Neural cell (in vitro differentiated cells): Measurements from ENCODE around the gene SPTBN1. TPM values are rescaled to one million over a fixed set of nuclear protein-coding genes. Genes with fewer than 3 reads are reported as not detected.

Source experiments
- H2AFZ ChIP-seq: fragments of 200-600, 300-800 bp; sonication (generic), shearing (Covaris generic); 2 replicates; pipeline ENCODE4 v1.6.0; 2014; ENCODE audit warnings: low read depth, mild to moderate bottlenecking, antibody characterized with exemption, low read length, moderate library complexity
- H3F3A ChIP-seq: fragments of 200-600 bp; shearing (Covaris generic); 2 replicates; pipeline ENCODE4 v1.6.1; 2016; ENCODE audit warnings: mild to moderate bottlenecking, moderate library complexity, mixed read lengths, antibody characterized with exemption, low read length; ENCODE audit not compliant: insufficient read depth, poor library complexity, severe bottlenecking
- H3K27ac ChIP-seq: fragments of 200-600, 300-800 bp; sonication (generic), shearing (Covaris generic); 2 replicates; pipeline ENCODE4 v1.5.1; 2014; ENCODE audit warnings: mild to moderate bottlenecking, low read length, moderate library complexity
- H3K27me3 ChIP-seq: fragments of 300-800, 200-600 bp; sonication (generic), shearing (Covaris generic); 2 replicates; pipeline ENCODE4 v1.6.0; 2014; ENCODE audit warnings: mild to moderate bottlenecking, low read depth, low read length, moderate library complexity; ENCODE audit not compliant: insufficient read depth
- H3K36me3 ChIP-seq: fragments of 300-800, 200-600 bp; sonication (generic), shearing (Covaris generic); 2 replicates; pipeline ENCODE4 v1.5.1; 2014; ENCODE audit warnings: mild to moderate bottlenecking, antibody characterized with exemption, low read length, moderate library complexity; ENCODE audit not compliant: insufficient read depth
- H3K4me2 ChIP-seq: fragments of 300-800, 200-600 bp; sonication (generic), shearing (Covaris generic); 2 replicates; pipeline ENCODE4 v1.6.0; 2014; ENCODE audit warnings: mild to moderate bottlenecking, low read length
- H3K4me3 ChIP-seq: fragments of 300-800, 200-600 bp; sonication (generic), shearing (Covaris generic); 2 replicates; pipeline ENCODE4 v1.5.1; 2014; ENCODE audit warnings: mild to moderate bottlenecking, low read length, moderate library complexity
- H3K79me2 ChIP-seq: fragments of 200-600 bp; shearing (Covaris generic); replicated peaks from 2 replicates; pipeline ENCODE4 v1.6.0; 2014; ENCODE audit warnings: mild to moderate bottlenecking, low read length, moderate library complexity; ENCODE audit not compliant: insufficient read depth
- H3K9ac ChIP-seq: fragments of 300-800, 200-600 bp; sonication (generic), shearing (Covaris generic); 2 replicates; pipeline ENCODE4 v1.6.1; 2016; ENCODE audit warnings: mild to moderate bottlenecking, low read length, mixed read lengths
- H3K9me2 ChIP-seq: fragments of 200-600 bp; shearing (Covaris generic); 2 replicates; pipeline ENCODE4 v1.6.1; 2016; ENCODE audit warnings: mild to moderate bottlenecking, low read length, mixed read lengths; ENCODE audit not compliant: insufficient read depth
- H3K9me3 ChIP-seq: fragments of 200-600, 300-800 bp; sonication (generic), shearing (Covaris generic); 2 replicates; pipeline ENCODE4 v1.6.1; 2016; ENCODE audit warnings: mild to moderate bottlenecking, mixed run types, low read length, moderate library complexity, mixed read lengths
- H4K20me1 ChIP-seq: fragments of 200-600 bp; shearing (Covaris generic); 2 replicates; pipeline ENCODE4 v1.6.1; 2016; ENCODE audit warnings: mild to moderate bottlenecking, mixed run types; ENCODE audit not compliant: insufficient read depth
- EP300 ChIP-seq: fragments of 450-650 bp; conservative IDR thresholded peaks from 2 replicates; pipeline ENCODE4 v1.6.1; 2014; ENCODE audit warnings: antibody characterized with exemption, mild to moderate bottlenecking, moderate library complexity; ENCODE audit not compliant: poor library complexity, severe bottlenecking
- EZH2 ChIP-seq: fragments of 200-600, 300-800 bp; shearing (Covaris generic), sonication (generic); IDR thresholded peaks from 2 replicates; pipeline ENCODE4 v1.6.1; 2014; ENCODE audit warnings: antibody characterized with exemption, low read length, borderline replicate concordance, mild to moderate bottlenecking; ENCODE audit not compliant: insufficient read depth, poor library complexity, severe bottlenecking
- MXI1 ChIP-seq: fragments of 450-650 bp; conservative IDR thresholded peaks from 2 replicates; pipeline ENCODE4 v1.6.1; 2014; ENCODE audit warnings: antibody characterized with exemption, mild to moderate bottlenecking; ENCODE audit not compliant: poor library complexity, severe bottlenecking
- POLR2AphosphoS5 ChIP-seq: IDR thresholded peaks from 2 replicates; pipeline ENCODE4 v1.6.1; 2012
- RAD21 ChIP-seq: fragments of 450-650 bp; conservative IDR thresholded peaks from 2 replicates; pipeline ENCODE4 v1.6.1; 2014; ENCODE audit warnings: antibody characterized with exemption, mild to moderate bottlenecking, moderate library complexity
- REST ChIP-seq: IDR thresholded peaks from 2 replicates; pipeline ENCODE4 v1.6.1; 2012; ENCODE audit warnings: borderline replicate concordance
- SMC3 ChIP-seq: fragments of 450-650 bp; conservative IDR thresholded peaks from 2 replicates; pipeline ENCODE4 v1.6.1; 2014; ENCODE audit warnings: antibody characterized with exemption, mild to moderate bottlenecking, moderate library complexity; ENCODE audit not compliant: poor library complexity
- TAF1 ChIP-seq: IDR thresholded peaks from 2 replicates; pipeline ENCODE4 v1.6.1; 2012; ENCODE audit warnings: low read depth
- polyA plus RNA-seq: library from polyadenylated mRNA; depleted of rRNA; stranded (reverse); fragments of >200 nt; gene quantifications from 2 replicates; pipeline ENCODE4 v1.2.3, GENCODE V29; 2014
- TF ChIP-seq, protein P1 (sequence below): fragments of 450-650 bp; IDR thresholded peaks from 2 replicates; pipeline ENCODE4 v1.5.1; 2014; ENCODE audit warnings: antibody characterized with exemption, mild to moderate bottlenecking, moderate library complexity; ENCODE audit not compliant: poor library complexity, severe bottlenecking

Gene SPTBN1
- polyA plus RNA-seq, 1 donor from 2014 or later, result 92.1 TPM

- Histone ChIP-seq H3K9me3 (no peaks in the 10 kb centered on the region), H3K9ac (no peak overlapping the region), H3K4me2 (no peak overlapping the region), H3F3A (peaks cover 5% of the 10 kb centered on the region), H3K36me3 (no peaks in the 10 kb centered on the region), H3K79me2 (peaks cover 84% of the 10 kb centered on the region), H4K20me1 (peaks cover 18% of the 10 kb centered on the region), H3K4me3 (no peak overlapping the region), H2AFZ (no peak overlapping the region), H3K9me2 (no peaks in the 10 kb centered on the region), H3K27ac (no peak overlapping the region), H3K27me3 (no peaks in the 10 kb centered on the region)
- TF ChIP-seq SMC3, result no peak
- no peak for TF ChIP-seq EZH2
- no peak for TF ChIP-seq TAF1
- TF ChIP-seq RAD21, result no peak
- TF ChIP-seq EP300, result no peak
- no peak for TF ChIP-seq MXI1
- no peak for TF ChIP-seq POLR2AphosphoS5
- TF ChIP-seq REST, result no peak
- TF ChIP-seq, protein P1, sequence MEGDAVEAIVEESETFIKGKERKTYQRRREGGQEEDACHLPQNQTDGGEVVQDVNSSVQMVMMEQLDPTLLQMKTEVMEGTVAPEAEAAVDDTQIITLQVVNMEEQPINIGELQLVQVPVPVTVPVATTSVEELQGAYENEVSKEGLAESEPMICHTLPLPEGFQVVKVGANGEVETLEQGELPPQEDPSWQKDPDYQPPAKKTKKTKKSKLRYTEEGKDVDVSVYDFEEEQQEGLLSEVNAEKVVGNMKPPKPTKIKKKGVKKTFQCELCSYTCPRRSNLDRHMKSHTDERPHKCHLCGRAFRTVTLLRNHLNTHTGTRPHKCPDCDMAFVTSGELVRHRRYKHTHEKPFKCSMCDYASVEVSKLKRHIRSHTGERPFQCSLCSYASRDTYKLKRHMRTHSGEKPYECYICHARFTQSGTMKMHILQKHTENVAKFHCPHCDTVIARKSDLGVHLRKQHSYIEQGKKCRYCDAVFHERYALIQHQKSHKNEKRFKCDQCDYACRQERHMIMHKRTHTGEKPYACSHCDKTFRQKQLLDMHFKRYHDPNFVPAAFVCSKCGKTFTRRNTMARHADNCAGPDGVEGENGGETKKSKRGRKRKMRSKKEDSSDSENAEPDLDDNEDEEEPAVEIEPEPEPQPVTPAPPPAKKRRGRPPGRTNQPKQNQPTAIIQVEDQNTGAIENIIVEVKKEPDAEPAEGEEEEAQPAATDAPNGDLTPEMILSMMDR, result no peak
Measured at GRCh38 chr2:54461261-54461660, 5.1 kb downstream of the SPTBN1 start.

DNA sequence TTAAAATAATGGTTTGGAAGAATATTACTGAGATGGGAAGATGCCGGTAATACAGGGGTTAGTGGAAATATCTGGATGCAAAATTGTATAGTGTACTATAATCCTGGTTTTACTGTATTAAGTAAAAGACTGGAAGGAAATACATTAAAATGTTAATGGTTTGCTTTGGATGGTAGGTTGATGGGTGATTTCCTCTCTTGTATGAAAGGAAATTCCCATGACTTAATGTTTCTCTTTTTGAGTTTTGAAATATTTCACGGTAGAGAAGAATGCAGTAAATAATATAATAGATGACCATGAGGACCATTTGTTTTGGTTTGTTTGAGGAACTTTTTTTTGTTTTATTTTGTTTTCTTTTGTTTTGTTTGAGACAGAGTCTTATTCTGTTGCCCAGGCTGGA, 8.2 kb downstream of the SPTBN1 start:
- H4K20me1 ChIP-seq, result peaks cover 10% of the 10 kb centered on the region
- no peaks in the 10 kb centered on the region for H3K36me3 ChIP-seq
- no peak overlapping the region for H3K27ac ChIP-seq
- H3K9ac ChIP-seq, result no peak overlapping the region
- H3K79me2 ChIP-seq, result peaks cover 86% of the 10 kb centered on the region
- no peaks in the 10 kb centered on the region for H3F3A ChIP-seq
- H2AFZ ChIP-seq, result no peak overlapping the region
- H3K9me2 ChIP-seq, result no peaks in the 10 kb centered on the region
- no peaks in the 10 kb centered on the region for H3K27me3 ChIP-seq
- no peaks in the 10 kb centered on the region for H3K9me3 ChIP-seq
- TF ChIP-seq SMC3 (no peak), MXI1 (no peak), RAD21 (no peak), TAF1 (no peak), REST (no peak), EZH2 (no peak), EP300 (no peak), POLR2AphosphoS5 (no peak)
- TF ChIP-seq, protein P1, result no peak
- no peak overlapping the region for H3K4me3 ChIP-seq
- H3K4me2 ChIP-seq, result no peak overlapping the region
